Measurements from ENCODE around the gene TBPL2.

- TF ChIP-seq SP1 (IDR thresholded peaks at IDR 0.05), result no peak
- no peak for TF ChIP-seq ZNF384 (IDR thresholded peaks at IDR 0.05)
- no peak for TF ChIP-seq FOXA1 (IDR thresholded peaks at IDR 0.05)
These were observed 10.1 kb upstream of the TBPL2 start for GRCh38 chr14:55450539-55450938.

Measured in HEK293T (cell line).